GM12872 (cell line): ENCODE measurements around the gene TSPAN7.

Experiments used
- CTCF ChIP-seq: IDR thresholded peaks from 3 replicates; pipeline ENCODE4 v1.5.1; 2011; ENCODE audit warnings: low read depth, mild to moderate bottlenecking, low read length, moderate library complexity; ENCODE audit not compliant: insufficient read depth

The TSPAN7 gene

DNA sequence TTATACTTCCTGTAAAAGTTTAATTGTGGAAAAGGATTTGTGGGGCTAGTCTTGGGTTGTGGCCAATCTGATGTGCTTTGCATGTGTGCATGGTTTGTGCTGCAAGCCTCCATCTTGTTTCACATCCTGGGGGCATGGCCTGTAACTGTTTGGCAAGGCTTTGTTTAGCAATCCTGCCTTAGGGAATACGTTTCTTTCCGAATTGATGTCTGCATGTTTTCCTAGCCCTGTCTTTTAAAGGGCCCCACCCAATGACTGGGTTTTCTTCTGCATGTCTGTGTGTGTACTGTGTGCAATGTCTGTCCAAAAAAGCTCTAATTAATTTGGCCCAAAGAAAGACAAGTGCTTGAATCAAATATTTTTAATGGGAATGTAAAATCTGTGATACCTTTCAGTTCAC is 165.3 kb downstream of the TSPAN7 start:
- no peak for TF ChIP-seq CTCF

- TF ChIP-seq CTCF: no peak
These were observed 166.3 kb downstream of the TSPAN7 start for GRCh38 chrX:38727668-38728067.

- TF ChIP-seq CTCF: no peak
These were observed 171.5 kb downstream of the TSPAN7 start for GRCh38 chrX:38732866-38733265.
